HepG2 (cell line): ENCODE results near the gene VPS25. TPM values are rescaled to one million over a fixed set of nuclear protein-coding genes. Genes with fewer than 3 reads are reported as not detected.

Source experiments
- ATRX ChIP-seq: sonication (generic); formaldehyde crosslinking; IDR thresholded peaks from 2 replicates; pipeline ENCODE4 v1.4.0; 2020; ENCODE audit warnings: missing genetic modification reagents, borderline replicate concordance
- BRCA1 ChIP-seq: sonication (generic); formaldehyde crosslinking; IDR thresholded peaks from 2 replicates; pipeline ENCODE4 v1.4.0; 2020; ENCODE audit warnings: missing genetic modification reagents
- BRD4 ChIP-seq: sonication (generic); formaldehyde crosslinking; IDR thresholded peaks from 2 replicates; pipeline ENCODE4 v1.4.0; 2020; ENCODE audit warnings: missing genetic modification reagents
- CBX5 ChIP-seq: sonication (generic); formaldehyde crosslinking; IDR thresholded peaks from 2 replicates; pipeline ENCODE4 v1.4.0; 2020; ENCODE audit warnings: missing genetic modification reagents, borderline replicate concordance
- CENPT ChIP-seq: sonication (generic); formaldehyde crosslinking; IDR thresholded peaks from 2 replicates; pipeline ENCODE4 v1.8.0; 2022; ENCODE audit warnings: low read depth, mild to moderate bottlenecking, moderate library complexity, missing genetic modification reagents
- CREB3 ChIP-seq: sonication (generic); formaldehyde crosslinking; IDR thresholded peaks from 2 replicates; pipeline ENCODE4 v1.5.0; 2020; ENCODE audit warnings: missing genetic modification reagents
- ETV5 ChIP-seq: IDR thresholded peaks from 2 replicates; pipeline ENCODE4 v1.6.1; 2018; ENCODE audit warnings: missing biosample characterization, missing genetic modification reagents, inconsistent platforms, borderline replicate concordance
- HNRNPK ChIP-seq: fragments of 200-400 bp; formaldehyde crosslinking; IDR thresholded peaks from 2 replicates; pipeline ENCODE4 v1.6.1; 2018; ENCODE audit warnings: low read length, low read depth, moderate library complexity, mild to moderate bottlenecking; ENCODE audit not compliant: poor library complexity, severe bottlenecking
- KDM2A ChIP-seq: sonication (generic); formaldehyde crosslinking; IDR thresholded peaks from 2 replicates; pipeline ENCODE4 v1.4.0; 2020; ENCODE audit warnings: low read depth, missing genetic modification reagents, borderline replicate concordance
- KLF6 ChIP-seq: IDR thresholded peaks from 2 replicates; pipeline ENCODE4 v1.8.0; 2016; ENCODE audit warnings: missing biosample characterization, missing genetic modification reagents
- MBNL3 ChIP-seq: fragments of 250-450 bp; sonication (Bioruptor Pico); conservative IDR thresholded peaks from 2 replicates; pipeline ENCODE4 v1.8.0; 2022; ENCODE audit warnings: mild to moderate bottlenecking, inconsistent platforms
- MNT ChIP-seq: fragments of 450-650 bp; IDR thresholded peaks from 2 replicates; pipeline ENCODE4 v1.6.1; 2016
- NCOR1 ChIP-seq: fragments of 200-600 bp; sonication (generic); IDR thresholded peaks from 2 replicates; pipeline ENCODE4 v1.7.0; 2017; ENCODE audit warnings: antibody characterized with exemption, low read length, borderline replicate concordance
- NR2F2 ChIP-seq: IDR thresholded peaks from 2 replicates; pipeline ENCODE4 v1.6.1; 2012; ENCODE audit warnings: low read depth, inconsistent platforms, borderline replicate concordance
- PAF1 ChIP-seq: IDR thresholded peaks from 2 replicates; pipeline ENCODE4 v1.6.1; 2016; ENCODE audit warnings: missing genetic modification reagents, missing compliant biosample characterization
- RBM22 ChIP-seq: fragments of 200-400 bp; formaldehyde crosslinking; optimal IDR thresholded peaks from 2 replicates; pipeline ENCODE3; 2017; ENCODE audit warnings: mild to moderate bottlenecking, low read length, moderate library complexity
- ZNF138 ChIP-seq: sonication (generic); formaldehyde crosslinking; IDR thresholded peaks from 2 replicates; pipeline ENCODE4 v1.5.0; 2020; ENCODE audit warnings: mild to moderate bottlenecking, low read depth, missing genetic modification reagents
- ZNF567 ChIP-seq: sonication (generic); formaldehyde crosslinking; IDR thresholded peaks from 2 replicates; pipeline ENCODE4 v1.8.1; 2023; ENCODE audit warnings: mild to moderate bottlenecking, missing genetic modification reagents, borderline replicate concordance
- ZNF569 ChIP-seq: sonication (generic); formaldehyde crosslinking; IDR thresholded peaks from 2 replicates; pipeline ENCODE4 v1.5.0; 2020; ENCODE audit warnings: mild to moderate bottlenecking, missing genetic modification reagents, moderate library complexity, borderline replicate concordance
- ZNF737 ChIP-seq: sonication (generic); formaldehyde crosslinking; IDR thresholded peaks from 2 replicates; pipeline ENCODE4 v1.5.0; 2020; ENCODE audit warnings: missing genetic modification reagents, mild to moderate bottlenecking, borderline replicate concordance
- ZNF768 ChIP-seq: sonication (generic); formaldehyde crosslinking; IDR thresholded peaks from 2 replicates; pipeline ENCODE4 v1.4.0; 2020; ENCODE audit warnings: missing genetic modification reagents
- polyA plus RNA-seq, 8 experiments: library from polyadenylated mRNA; depleted of rRNA in 3 of 8; stranded (reverse) in 7 of 8; unstranded in 1 of 8; fragments of >200 nt; fragmentation: Illumina TruSeq in 4 of 8; extraction: Trizol in 4 of 8; gene quantifications; 2 replicates each; pipeline versions ENCODE4 v1.2.1 to v1.2.3, GENCODE V29; 2011 to 2016; ENCODE audit warnings: low read depth in 4 of 8, missing spikeins in 1 of 8, mixed read lengths in 1 of 8; ENCODE audit not compliant: insufficient read depth in 1 of 8
- total RNA-seq, 5 experiments: library from RNA; depleted of rRNA; stranded (reverse); fragments of >200 nt; fragmentation: Illumina TruSeq; extraction: Trizol; gene quantifications; 2 replicates each; pipeline ENCODE4 v1.2.3, GENCODE V29; 2016; ENCODE audit warnings: low read depth in 1 of 5
- TF ChIP-seq, protein P1 (sequence below), 2 experiments: sonication (generic) in 1 of 2; formaldehyde crosslinking in 1 of 2; IDR thresholded peaks; 2 replicates each; pipeline versions ENCODE4 v1.4.0 to v1.6.1; 2016 to 2020; ENCODE audit warnings: borderline replicate concordance in 1 of 2, low read depth in 1 of 2, mild to moderate bottlenecking in 1 of 2, missing genetic modification reagents in 1 of 2

Gene VPS25
- total and polyA plus RNA-seq, 2 of the 13 experiments (the other 11 are each of a cell fraction or from before 2014, with no cell fraction given), result 161 to 249 TPM

DNA sequence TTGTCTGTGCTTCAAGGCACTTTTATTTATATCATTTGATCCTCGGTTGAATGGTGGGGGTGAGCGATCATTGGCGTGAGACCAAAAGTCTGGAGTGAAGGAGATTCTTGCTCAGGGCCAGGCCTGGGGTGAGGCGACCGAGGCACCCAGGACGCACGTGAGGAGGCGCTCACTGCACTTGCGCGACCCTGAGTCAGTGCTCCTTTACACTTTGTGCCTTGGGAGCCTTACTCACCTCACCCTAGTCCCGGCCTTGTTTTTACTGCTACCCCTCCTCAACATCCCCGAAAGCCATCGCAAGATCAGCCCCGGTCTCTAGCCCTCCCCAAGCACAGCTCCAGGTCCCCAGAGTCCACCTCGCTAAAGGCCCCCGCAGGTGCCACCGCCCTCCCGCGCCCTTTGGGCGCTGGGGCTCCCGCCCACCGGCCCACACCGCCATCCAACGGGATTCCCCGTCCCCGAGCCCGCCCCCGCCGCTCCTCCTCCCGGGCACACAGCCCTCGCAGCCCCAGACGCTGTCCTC, 28.9 kb upstream of the VPS25 start (continued):
- TF ChIP-seq NCOR1 (peak; percentile 60), CENPT (CRISPR knock-in tag) (no peak; the same call in 1 of the 2 replicates), ETV5 (CRISPR knock-in tag) (no peak), MNT (peak; percentile 8; the same call in 1 of the 2 replicates), ZNF737 (CRISPR knock-in tag) (no peak), KDM2A (CRISPR knock-in tag) (peak; percentile 21; the same call in 1 of the 2 replicates), ZNF768 (peak; percentile 18; the same call in 1 of the 2 replicates), KLF6 (CRISPR knock-in tag) (0 out of 2 replicates have a peak, but pooled peaks have one; percentile 24), ATRX (CRISPR knock-in tag) (no peak), BRD4 (CRISPR knock-in tag) (peak; percentile 52; the same call in 1 of the 2 replicates), BRCA1 (CRISPR knock-in tag) (no peak), CREB3 (CRISPR knock-in tag) (no peak), NR2F2 (no peak; the same call in 1 of the 2 replicates), CBX5 (CRISPR knock-in tag) (no peak), PAF1 (CRISPR knock-in tag) (no peak), HNRNPK (no peak), ZNF569 (CRISPR knock-in tag) (no peak), MBNL3 (CRISPR knock-in tag) (no peak), RBM22 (no peak), ZNF138 (CRISPR knock-in tag) (peak; percentile 48; the same call in 1 of the 2 replicates), ZNF567 (CRISPR knock-in tag) (no peak)
- TF ChIP-seq, protein P1, sequence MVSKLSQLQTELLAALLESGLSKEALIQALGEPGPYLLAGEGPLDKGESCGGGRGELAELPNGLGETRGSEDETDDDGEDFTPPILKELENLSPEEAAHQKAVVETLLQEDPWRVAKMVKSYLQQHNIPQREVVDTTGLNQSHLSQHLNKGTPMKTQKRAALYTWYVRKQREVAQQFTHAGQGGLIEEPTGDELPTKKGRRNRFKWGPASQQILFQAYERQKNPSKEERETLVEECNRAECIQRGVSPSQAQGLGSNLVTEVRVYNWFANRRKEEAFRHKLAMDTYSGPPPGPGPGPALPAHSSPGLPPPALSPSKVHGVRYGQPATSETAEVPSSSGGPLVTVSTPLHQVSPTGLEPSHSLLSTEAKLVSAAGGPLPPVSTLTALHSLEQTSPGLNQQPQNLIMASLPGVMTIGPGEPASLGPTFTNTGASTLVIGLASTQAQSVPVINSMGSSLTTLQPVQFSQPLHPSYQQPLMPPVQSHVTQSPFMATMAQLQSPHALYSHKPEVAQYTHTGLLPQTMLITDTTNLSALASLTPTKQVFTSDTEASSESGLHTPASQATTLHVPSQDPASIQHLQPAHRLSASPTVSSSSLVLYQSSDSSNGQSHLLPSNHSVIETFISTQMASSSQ (IDR thresholded peaks at IDR 0.05; ENCODE audit: low read depth), result no peak
- TF ChIP-seq, protein P1 (CRISPR knock-in tag; IDR thresholded peaks at IDR 0.05; ENCODE audit: borderline replicate concordance), result no peak
